GM12878 (cell line): Measurements from ENCODE around the gene B3GNT4. TPM values are rescaled to one million over a fixed set of nuclear protein-coding genes. Genes with fewer than 3 reads are reported as not detected.

Experiments used
- ATF7 ChIP-seq: fragments of 450-650 bp; IDR thresholded peaks from 2 replicates; pipeline ENCODE4 v1.6.1; 2016; ENCODE audit warnings: low read depth, mild to moderate bottlenecking
- BHLHE40 ChIP-seq, 2 experiments: fragments of 450-650 bp in 1 of 2; IDR thresholded peaks; 2 replicates each; pipeline ENCODE4 v1.6.1; 2011 to 2017; ENCODE audit warnings: low read depth in 2 of 2, borderline replicate concordance in 1 of 2, improper control_type of control experiment in 1 of 2, low read length in 1 of 2, mild to moderate bottlenecking in 1 of 2
- BRCA1 ChIP-seq: IDR thresholded peaks from 2 replicates; pipeline ENCODE4 v1.6.1; 2011; ENCODE audit warnings: low read depth, low read length, improper control_type of control experiment
- CBX3 ChIP-seq: fragments of 200-600 bp; sonication (generic); IDR thresholded peaks from 2 replicates; pipeline ENCODE4 v1.6.1; 2016; ENCODE audit warnings: low read depth, borderline replicate concordance
- CEBPB ChIP-seq, 2 experiments: fragments of 150-350 bp in 1 of 2; IDR thresholded peaks; 2 replicates each; pipeline ENCODE4 v1.6.1; 2012 to 2014; ENCODE audit warnings: low read depth in 2 of 2, low read length in 2 of 2, borderline replicate concordance in 1 of 2, inconsistent platforms in 1 of 2
- DPF2 ChIP-seq: fragments of 450-650 bp; IDR thresholded peaks from 2 replicates; pipeline ENCODE4 v1.6.1; 2017; ENCODE audit warnings: mild to moderate bottlenecking
- FOXK2 ChIP-seq: fragments of 450-650 bp; IDR thresholded peaks from 2 replicates; pipeline ENCODE4 v1.6.1; 2017; ENCODE audit warnings: mild to moderate bottlenecking, moderate library complexity
- GABPA ChIP-seq: IDR thresholded peaks from 2 replicates; pipeline ENCODE4 v1.6.1; 2014; ENCODE audit warnings: antibody characterized with exemption, low read depth, mild to moderate bottlenecking, inconsistent platforms
- HCFC1 ChIP-seq: fragments of 150-350 bp; IDR thresholded peaks from 2 replicates; pipeline ENCODE4 v1.6.1; 2014; ENCODE audit warnings: low read length
- HDAC2 ChIP-seq: fragments of 200-600 bp; sonication (generic); IDR thresholded peaks from 2 replicates; pipeline ENCODE4 v1.6.1; 2017
- MEF2B ChIP-seq: fragments of 450-650 bp; IDR thresholded peaks from 2 replicates; pipeline ENCODE4 v1.6.1; 2018; ENCODE audit warnings: mild to moderate bottlenecking, moderate library complexity; ENCODE audit not compliant: partially characterized antibody, poor library complexity, severe bottlenecking
- MTA2 ChIP-seq: fragments of 450-650 bp; IDR thresholded peaks from 2 replicates; pipeline ENCODE4 v1.6.1; 2016; ENCODE audit warnings: low read depth, mild to moderate bottlenecking, moderate library complexity
- NFYB ChIP-seq: IDR thresholded peaks from 2 replicates; pipeline ENCODE4 v1.6.1; 2011; ENCODE audit warnings: low read depth, mild to moderate bottlenecking, low read length, improper control_type of control experiment, moderate library complexity; ENCODE audit not compliant: insufficient read depth
- RFX5 ChIP-seq: IDR thresholded peaks from 2 replicates; pipeline ENCODE4 v1.6.1; 2011; ENCODE audit warnings: low read depth, low read length, improper control_type of control experiment
- SIN3A ChIP-seq: IDR thresholded peaks from 2 replicates; pipeline ENCODE4 v1.6.1; 2012; ENCODE audit warnings: low read depth, low read length, improper control_type of control experiment
- SIX5 ChIP-seq: IDR thresholded peaks from 2 replicates; pipeline ENCODE4 v1.6.1; 2011; ENCODE audit warnings: mild to moderate bottlenecking, low read depth, low read length, moderate library complexity; ENCODE audit not compliant: severe bottlenecking
- SUZ12 ChIP-seq: fragments of 200-600 bp; sonication (generic); IDR thresholded peaks from one replicate; pipeline ENCODE4 v1.6.1; 2018; ENCODE audit warnings: antibody characterized with exemption, mild to moderate bottlenecking; ENCODE audit not compliant: unreplicated experiment
- ZBTB40 ChIP-seq: fragments of 450-650 bp; IDR thresholded peaks from 2 replicates; pipeline ENCODE4 v1.6.1; 2016; ENCODE audit warnings: mild to moderate bottlenecking, moderate library complexity, borderline replicate concordance
- ZNF24 ChIP-seq: fragments of 450-650 bp; IDR thresholded peaks from 2 replicates; pipeline ENCODE4 v1.6.1; 2017; ENCODE audit warnings: antibody characterized with exemption, mild to moderate bottlenecking
- ZNF274 ChIP-seq: IDR thresholded peaks from one replicate; pipeline ENCODE4 v1.8.0; 2011; ENCODE audit not compliant: insufficient read length, insufficient read depth
- polyA plus RNA-seq, 11 experiments: library from polyadenylated mRNA; depleted of rRNA in 4 of 11; unstranded in 6 of 11; stranded (reverse) in 5 of 11; fragments of >200 nt; fragmentation: Nextera tagmentation in 4 of 11; fragmentation: Illumina TruSeq in 1 of 11; extraction: Ambion mirVana in 4 of 11; extraction: Trizol in 1 of 11; gene quantifications; 1 replicate in 1 of 11; 2 replicates in 10 of 11; pipeline versions ENCODE4 v1.2.1 to v1.2.3, GENCODE V29; 2011 to 2016; ENCODE audit warnings: inconsistent platforms in 2 of 11, missing spikeins in 2 of 11, low read depth in 1 of 11
- total RNA-seq, 4 experiments: library from RNA; depleted of rRNA in 3 of 4; stranded (reverse); fragments of >200 nt in 3 of 4; fragmentation: Illumina TruSeq in 1 of 4; extraction: Trizol in 1 of 4; gene quantifications; 2 replicates each; pipeline versions ENCODE4 v1.2.1 to v1.2.3, GENCODE V29; 2013 to 2021
- TF ChIP-seq, protein P1 (sequence below): IDR thresholded peaks from 2 replicates; pipeline ENCODE4 v1.6.1; 2012; ENCODE audit warnings: low read depth, low read length, improper control_type of control experiment
- TF ChIP-seq, protein P2 (sequence below): IDR thresholded peaks from 2 replicates; pipeline ENCODE4 v1.6.1; 2011; ENCODE audit warnings: borderline replicate concordance, low read depth, mild to moderate bottlenecking, moderate library complexity, low read length; ENCODE audit not compliant: insufficient read depth, poor library complexity, severe bottlenecking
- TF ChIP-seq, protein P3 (sequence below): IDR thresholded peaks from 2 replicates; pipeline ENCODE4 v1.6.1; 2012; ENCODE audit warnings: low read depth, low read length, improper control_type of control experiment

B3GNT4 gene
- total and polyA plus RNA-seq, 10 of the 15 experiments (the other 5 are each of a cell fraction or from before 2014, with no cell fraction given): 0.04 to 0.95 (median 0.88) TPM; not detected in 7

DNA sequence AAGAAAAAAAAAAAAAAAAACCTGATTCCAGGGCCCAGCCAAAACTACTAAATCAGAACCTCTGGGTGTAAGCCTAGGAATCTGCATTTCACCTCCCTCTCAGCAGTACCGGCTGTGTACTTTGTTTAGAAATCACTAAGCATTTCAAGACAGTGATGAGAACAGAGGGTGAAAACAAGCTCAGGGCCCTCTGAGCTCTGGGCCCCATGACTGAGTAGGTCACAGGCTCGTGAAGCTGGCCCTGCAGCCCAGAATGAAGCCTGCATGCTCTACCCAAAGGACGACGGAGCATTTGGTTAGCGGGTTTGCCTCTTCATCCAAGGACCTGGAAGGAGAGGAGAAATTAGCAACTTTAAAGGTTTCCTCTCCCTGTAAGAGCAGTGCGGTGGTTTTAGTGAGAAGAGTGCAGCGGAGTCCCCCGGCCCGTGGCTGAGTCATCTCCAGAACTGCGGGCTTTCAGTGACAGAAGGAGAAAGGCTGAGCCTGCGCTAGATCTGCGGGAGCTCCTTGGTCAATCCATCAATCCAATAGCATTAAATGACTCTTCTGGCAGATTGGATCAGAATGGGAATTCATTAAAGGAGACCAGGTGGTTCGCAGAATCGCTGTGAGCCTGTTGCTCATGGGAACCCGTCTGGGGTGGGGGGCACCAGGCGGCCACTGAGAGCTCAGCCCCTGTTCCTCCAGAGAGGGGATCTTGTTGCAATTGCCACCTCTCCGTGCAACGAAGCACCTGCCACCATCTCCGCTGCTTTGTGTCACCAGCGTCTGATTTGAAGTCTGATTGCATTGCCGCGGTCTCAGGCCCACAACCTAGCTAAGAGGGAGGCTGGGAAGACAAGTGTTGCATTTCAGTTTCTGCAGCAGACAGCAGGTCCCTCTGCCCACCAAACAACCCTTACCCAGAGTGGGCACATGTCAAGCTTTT, 36.8 kb upstream of the B3GNT4 start (continued):
- TF ChIP-seq ZBTB40 (no peak), ATF7 (peak; percentile 19; the same call in 1 of the 2 replicates), HDAC2 (no peak), CEBPB (IDR thresholded peaks at IDR 0.05; ENCODE audit: borderline replicate concordance in 1 of 2, low read depth in 2 of 2, low read length in 2 of 2) (0 out of 4 replicates have a peak, but pooled peaks of 1 of the 2 experiments have one; percentile 32), RFX5 (no peak), NFYB (no peak), SIN3A (0 out of 2 replicates have a peak, but pooled peaks have one; percentile 28), GABPA (no peak), SUZ12 (no peak), HCFC1 (no peak), DPF2 (peak; percentile 82), MTA2 (peak; percentile 38; the same call in 1 of the 2 replicates), ZNF24 (no peak), CBX3 (no peak), BRCA1 (no peak), ZNF274 (no peak), FOXK2 (no peak), MEF2B (peak; percentile 31), BHLHE40 (IDR thresholded peaks at IDR 0.05; ENCODE audit: borderline replicate concordance in 1 of 2, low read depth in 2 of 2, low read length in 1 of 2) (peak; percentile 76 to 87; a peak in 3 of 4 replicates), SIX5 (no peak)
- TF ChIP-seq, protein P1, sequence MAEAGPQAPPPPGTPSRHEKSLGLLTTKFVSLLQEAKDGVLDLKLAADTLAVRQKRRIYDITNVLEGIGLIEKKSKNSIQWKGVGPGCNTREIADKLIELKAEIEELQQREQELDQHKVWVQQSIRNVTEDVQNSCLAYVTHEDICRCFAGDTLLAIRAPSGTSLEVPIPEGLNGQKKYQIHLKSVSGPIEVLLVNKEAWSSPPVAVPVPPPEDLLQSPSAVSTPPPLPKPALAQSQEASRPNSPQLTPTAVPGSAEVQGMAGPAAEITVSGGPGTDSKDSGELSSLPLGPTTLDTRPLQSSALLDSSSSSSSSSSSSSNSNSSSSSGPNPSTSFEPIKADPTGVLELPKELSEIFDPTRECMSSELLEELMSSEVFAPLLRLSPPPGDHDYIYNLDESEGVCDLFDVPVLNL: no peak
- TF ChIP-seq, protein P2, sequence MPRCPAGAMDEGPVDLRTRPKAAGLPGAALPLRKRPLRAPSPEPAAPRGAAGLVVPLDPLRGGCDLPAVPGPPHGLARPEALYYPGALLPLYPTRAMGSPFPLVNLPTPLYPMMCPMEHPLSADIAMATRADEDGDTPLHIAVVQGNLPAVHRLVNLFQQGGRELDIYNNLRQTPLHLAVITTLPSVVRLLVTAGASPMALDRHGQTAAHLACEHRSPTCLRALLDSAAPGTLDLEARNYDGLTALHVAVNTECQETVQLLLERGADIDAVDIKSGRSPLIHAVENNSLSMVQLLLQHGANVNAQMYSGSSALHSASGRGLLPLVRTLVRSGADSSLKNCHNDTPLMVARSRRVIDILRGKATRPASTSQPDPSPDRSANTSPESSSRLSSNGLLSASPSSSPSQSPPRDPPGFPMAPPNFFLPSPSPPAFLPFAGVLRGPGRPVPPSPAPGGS: peak; percentile 63
- TF ChIP-seq, protein P3, sequence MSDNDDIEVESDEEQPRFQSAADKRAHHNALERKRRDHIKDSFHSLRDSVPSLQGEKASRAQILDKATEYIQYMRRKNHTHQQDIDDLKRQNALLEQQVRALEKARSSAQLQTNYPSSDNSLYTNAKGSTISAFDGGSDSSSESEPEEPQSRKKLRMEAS: no peak
